HG03520 (cell line): ENCODE measurements around the gene ANXA7.
"Not testable (repeated sequence)": the region's sequence is repeated elsewhere in the genome, so short reads cannot be mapped to it uniquely, and the experiment has no call there.

Experiments used
- ATAC-seq: cut with Tn5 transposase; IDR thresholded peaks from one replicate; pipeline ENCODE4 v1.9.1; 2021; ENCODE audit warnings: mild to moderate bottlenecking, moderate library complexity; ENCODE audit not compliant: unreplicated experiment

ANXA7 gene

DNA sequence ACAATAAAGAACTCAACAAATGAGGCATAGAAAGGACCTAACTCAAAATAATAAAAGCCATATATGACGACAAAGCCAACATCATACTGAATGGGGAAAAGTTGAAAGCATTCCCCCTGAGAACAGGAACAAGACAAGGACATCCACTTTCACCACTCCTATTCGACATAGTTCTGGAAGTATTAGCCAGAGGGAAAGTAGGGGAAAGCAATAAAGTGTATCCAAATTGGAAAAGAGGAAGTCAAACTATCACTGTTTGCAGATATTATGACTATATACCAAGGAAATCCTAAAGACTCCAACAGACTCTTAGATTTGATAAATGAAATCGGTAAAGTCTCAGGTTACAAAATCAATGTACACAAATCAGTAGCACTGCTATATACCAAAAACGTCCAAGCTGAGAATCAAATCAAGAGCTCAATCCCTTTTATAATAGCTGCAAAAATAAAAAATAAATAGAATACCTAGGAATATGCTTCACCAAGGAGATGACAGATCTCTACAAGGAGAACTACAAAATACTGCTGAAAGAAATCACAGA is 4.8 kb downstream of the ANXA7 start:
- no peak for ATAC-seq

DNA sequence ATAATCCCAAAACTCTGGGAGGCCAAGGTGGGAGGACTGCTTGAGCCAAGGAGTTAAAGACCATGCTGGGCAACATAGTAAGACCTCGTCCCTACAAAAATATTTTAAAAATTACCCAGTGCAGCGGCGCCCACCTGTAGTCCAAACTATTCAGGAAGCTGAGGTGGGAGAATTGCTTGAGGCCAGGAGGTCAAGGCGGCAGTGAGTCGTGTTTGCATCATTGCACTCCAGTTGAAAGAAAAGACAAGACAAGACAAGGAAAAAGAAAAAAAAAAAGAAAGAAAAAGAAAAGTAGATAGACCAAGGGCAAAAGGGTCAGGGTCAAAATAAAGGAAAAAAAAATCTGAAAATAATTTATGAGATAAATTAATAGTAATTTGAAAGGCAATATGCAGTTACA is 5.8 kb downstream of the ANXA7 start:
- ATAC-seq, result no peak

DNA sequence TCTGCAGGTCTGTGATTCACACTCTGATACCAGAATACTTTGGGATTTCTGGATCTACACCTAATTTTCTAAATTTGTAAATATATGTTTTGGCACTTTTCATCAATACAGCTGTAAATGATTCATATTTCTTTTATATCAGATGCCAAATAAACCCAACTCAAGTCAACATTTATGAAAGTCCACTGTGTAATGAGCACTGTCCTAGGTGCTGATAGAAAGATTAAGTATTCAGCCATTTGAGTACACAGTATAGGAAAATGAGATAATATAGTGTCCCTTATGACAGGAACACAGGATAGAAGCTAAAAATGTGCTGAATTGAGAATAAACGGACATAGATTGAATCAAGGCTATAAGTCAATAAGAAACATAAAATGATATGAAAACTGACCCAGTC is 6.4 kb downstream of the ANXA7 start:
- ATAC-seq, result no peak

DNA sequence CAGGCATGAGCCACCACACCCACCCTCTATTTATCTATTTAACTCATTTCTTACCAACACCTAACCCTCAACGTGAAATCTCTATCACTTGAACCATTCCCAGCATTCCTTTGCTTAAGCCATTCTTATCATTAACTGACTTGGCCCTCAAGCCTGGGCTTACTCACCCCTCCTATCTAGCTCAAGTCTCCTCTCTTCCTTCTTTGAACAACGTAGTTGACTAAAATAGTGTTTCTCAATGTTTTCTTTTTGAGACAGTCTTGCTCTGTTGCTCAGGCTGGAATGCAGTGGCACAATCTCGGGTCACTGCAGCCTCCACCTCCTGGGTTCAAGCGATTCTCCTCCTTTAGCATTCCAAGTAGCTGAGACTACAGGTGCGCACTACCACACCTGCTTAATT is 7.0 kb downstream of the ANXA7 start:
- ATAC-seq, result no peak

DNA sequence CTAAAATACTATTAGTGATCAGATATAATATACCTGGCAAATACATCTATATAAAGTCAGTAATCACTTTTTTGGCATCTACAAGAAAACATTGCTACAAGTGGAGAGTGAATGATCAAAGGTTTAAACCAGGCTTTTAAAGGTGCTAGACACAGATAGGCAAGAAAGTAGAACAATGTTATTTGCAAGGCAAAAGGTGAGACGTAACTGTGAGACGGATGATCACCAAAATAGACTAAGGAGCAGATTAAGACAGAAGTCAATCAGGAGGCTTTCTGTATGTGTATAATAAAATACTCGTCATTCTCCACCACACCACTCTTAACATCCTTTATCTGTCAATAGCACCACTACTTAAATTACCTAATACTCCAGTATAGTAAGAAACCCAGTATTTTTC is 8.3 kb downstream of the ANXA7 start:
- ATAC-seq, result no peak

DNA sequence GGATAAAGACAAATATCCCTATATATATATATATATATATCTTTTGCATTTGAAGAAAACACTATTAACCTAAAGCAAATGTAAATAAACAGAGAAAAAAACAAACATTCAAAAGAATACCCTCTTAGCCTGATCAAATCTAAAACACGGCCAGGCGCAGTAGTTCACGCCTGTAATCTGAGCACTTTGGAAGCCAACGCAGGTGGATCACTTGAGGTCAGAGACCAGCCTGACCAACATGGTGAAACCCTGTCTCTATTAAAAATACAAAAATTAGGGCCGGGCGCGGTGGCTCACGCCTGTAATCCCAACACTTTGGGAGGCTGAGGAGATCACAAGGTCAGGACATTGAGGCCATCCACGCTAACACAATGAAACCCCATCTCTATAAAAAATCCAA is 9.2 kb downstream of the ANXA7 start:
- ATAC-seq, result no peak

DNA sequence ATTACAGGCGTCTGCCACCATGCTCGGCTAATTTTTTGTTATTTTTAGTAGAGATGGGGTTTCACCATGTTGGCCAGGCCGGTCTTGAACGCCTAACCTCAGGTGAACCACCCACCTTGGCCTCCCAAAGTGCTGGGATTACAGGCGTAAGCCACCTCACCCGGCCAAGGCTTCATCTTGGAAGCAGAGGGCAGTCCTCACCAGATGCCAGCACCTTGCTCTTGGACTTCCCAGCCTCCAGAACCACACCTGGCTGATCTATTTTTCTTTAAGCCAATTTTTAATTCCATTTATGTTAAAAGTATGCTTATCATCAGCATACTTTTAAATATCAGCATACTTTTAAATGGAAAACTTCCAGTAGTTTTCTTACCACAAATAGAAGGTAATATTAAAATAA is 12.2 kb downstream of the ANXA7 start:
- ATAC-seq, result no peak

DNA sequence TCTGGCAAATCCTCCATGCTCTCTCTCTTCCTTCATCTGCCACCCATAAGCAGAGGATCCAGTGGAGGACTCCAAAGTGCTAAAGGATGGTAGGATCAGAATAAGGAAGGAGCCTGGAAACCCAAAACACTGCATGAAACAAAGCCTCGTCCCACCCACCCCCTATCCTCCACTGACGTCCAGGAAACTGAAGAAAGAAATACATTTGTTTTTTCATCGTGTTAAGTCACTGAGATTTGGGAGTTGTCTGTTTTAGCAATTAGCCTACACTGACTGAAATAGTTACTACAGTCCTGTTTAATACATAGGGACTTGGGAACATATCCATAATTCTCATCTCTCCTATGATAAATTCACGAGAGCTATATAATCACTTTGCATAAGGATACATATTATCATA is 14.8 kb downstream of the ANXA7 start:
- no peak for ATAC-seq

DNA sequence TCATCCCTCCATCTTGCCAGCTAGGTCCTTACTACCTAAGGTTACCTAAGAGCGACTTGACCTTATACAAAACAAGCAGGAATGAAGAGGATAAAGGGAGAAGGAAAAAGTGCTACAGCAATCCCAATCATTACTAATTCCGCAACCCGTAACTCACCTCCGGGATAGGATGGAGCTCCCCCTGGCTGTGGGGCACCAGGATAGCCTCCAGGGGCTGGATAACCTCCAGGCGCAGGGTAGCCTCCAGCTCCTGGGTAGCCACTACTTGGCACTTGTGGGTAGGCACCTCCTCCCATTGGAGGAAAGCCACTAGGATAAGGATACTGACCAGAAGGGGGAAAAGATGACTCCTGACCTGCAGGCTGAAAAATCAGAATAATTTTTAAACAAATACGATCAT is 15.8 kb downstream of the ANXA7 start:
- no peak for ATAC-seq

DNA sequence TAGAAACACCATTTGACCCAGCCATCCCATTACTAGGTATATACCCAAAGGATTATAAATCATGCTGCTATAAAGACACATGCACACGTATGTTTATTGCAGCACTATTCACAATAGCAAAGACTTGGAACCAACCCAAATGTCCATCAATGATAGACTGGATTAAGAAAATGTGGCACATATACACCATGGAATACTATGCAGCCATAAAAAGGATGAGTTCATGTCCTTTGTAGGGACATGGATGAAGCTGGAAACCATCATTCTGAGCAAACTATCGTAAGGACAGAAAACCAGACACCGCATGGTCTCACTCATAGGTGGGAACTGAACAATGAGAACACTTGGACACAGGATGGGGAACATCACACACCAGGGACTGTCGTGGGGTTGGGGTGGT is 19.5 kb downstream of the ANXA7 start:
- ATAC-seq, result not testable (repeated sequence)

DNA sequence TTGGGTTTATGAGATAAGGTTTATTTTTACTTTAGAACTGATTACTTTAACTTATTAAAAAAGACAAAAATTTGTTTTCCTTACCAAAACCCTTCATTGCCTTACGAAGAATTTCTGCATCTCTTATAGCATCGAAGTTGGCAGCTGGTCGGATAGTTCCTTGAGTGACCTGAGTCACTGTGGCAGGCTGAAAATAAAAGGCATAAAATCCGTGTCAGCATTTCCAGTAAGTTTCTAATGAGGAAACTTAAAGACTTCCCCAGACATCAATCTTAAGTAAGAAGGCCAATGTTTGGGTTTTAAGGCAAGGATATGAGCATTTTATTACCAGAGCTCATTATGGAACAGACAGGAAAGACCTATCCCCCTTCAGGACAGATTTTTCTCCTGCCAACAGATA is 25.6 kb downstream of the ANXA7 start:
- no peak for ATAC-seq

DNA sequence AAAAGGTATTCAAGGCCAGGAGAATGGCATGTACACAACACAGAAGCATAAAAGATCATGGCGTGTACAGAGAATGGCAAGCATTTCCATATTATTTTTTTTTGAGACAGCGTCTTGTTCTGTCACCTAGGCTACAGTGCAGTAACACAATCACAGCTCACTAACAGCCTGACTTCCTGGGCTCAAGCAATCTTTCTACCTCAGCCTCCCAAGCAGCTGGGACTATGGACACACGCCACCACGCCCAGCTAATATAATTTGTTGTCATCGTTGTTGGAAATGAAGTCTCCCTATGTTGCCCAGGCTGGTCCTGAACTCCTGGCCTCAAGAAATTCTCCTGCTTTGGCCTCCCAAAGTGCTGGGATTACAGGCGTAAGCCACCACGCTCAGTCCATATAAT is 27.3 kb downstream of the ANXA7 start:
- no peak for ATAC-seq

DNA sequence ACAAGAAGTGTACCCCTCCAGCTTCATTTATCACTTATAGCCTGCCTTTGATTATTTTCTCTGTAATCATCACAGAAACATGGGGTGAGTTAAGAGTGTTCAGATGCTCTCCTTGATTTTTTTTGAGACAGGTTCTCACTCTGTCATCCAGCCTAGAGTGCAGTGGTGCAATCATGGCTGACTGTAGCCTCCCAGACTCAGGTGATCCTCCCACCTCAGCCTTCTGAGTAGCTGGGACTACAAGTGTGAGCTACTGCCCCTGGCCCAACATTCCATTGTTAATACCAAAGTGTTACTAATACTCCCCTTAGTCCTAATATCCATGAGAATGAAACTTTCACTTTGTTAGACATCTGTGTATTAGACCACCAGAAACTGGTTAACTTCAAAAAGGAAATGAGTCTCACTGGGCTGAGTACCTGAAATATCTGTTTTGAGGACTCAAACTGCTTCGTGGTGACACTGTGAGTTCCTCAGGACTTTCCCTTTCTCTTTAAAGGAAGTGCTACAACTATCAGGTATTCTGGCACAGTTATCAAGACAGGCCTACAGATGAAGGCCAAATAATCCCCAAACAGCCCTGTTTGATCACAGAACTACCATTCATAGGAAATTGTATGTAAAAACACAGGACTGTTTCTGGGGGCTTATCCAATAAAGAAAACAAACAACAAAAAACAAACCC is 34.7 kb downstream of the ANXA7 start:
- no peak for ATAC-seq

DNA sequence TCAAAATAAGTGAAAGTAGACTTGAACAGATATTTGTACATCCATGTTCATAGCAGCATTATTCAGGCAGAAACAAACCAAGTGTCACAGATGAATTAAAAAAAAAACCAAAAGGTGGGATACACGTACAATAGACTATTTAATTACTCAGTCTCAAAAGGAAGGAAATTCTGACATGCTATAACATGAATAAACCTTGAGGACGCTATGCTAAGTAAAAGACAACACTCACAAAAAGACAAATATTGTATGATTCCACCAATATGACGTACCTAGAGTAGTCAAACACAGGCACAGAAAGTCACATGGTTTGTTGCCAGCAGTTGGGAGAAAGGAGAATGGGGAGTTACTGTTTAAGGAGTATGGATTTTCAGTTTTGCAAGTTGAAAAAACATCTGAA is 37.2 kb downstream of the ANXA7 start:
- ATAC-seq, result no peak

DNA sequence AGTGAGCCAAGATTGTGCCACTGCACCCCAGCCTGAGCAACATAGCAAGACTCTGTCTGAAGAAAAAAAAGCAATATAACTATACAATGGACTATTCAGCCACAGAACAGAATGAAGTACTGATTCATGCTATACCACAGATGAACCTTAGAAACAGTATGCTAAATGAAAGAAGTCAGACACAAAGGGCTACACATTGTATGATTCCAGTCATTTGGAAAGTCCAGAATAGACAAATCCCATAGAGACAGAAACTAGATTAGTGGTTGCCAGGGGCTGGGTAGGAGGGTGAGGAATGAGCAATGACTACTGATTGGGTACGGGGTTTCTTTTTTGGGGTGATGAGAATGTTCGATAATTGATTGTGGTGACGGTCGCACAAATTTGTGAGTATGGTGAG is 45.6 kb downstream of the ANXA7 start:
- ATAC-seq, result no peak

DNA sequence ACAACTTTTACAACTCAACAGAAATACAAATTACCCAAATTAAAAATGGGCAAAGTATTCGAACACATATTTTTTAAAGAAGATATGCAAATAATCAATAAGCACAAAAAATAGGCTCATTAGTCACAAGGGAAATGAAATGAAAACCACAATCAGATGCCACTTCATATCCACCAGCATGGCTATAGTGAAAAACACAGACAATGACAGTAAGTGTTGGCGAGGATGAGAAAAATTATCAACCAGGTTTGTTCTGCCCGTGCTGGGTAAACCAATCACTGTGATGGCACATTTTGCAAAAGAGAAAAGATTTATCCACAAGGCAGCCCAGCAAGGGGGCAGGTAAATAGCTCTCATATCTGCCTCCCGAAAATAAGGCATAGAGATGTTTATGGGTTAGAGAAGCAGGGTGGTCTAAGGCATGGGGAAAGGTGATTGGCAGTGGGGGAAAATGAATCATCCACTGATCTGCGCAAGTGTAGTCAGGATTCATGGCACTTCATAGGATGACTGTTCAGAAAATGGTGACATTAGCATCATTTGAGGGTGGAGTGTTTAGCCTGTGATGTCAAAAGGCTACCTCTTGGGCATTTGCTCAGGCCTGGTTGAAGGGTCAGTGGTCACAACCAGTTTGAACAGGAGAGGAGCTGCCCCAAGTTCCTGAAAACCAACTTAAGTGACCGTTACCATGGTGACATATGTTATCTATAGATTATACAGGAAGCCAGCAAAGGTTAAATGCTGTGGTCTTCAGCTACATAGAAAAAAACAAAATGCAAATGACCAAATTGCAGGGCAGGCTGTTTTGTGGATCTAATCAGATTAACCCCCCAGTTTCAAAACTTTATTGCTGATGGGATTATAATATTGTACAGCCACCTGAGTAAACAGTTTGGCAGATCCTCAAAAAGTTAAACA is 47.2 kb downstream of the ANXA7 start:
- ATAC-seq, result no peak

DNA sequence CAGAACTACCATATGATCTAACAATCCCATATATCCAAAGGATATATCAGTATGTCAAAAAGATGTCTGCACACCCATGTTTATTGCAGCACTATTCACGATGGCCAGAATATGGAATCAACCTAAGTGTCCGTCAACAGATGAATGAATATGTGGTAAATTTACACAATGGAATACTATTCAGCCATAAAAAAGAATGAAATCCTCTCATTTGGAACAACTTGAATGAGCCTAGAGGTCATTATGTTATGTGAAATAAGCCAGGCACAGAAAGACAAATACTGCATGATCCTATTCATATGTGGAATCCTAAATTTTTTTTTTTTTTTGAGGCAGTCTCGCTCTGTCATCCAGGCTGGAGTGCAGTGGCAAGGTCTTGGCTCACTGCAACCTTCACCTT is 48.9 kb downstream of the ANXA7 start:
- ATAC-seq, result no peak

DNA sequence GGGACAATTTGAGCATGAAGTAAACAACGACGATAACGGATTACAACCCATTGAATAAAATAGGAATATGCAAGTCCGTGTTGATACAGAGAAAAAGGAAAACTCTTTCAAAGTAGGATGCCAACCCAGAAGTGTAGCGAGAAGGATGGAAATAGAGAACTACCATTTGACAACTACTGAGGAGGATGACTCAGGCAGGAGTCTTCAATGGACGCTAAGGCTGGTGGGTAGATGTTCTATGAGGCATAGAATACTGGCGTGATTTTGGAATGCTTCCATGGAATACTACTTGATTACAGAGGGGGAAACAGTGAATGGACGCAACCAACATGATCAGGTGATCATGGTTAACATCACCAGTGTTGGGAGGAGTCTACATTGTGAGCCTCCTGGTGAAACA is 54.4 kb downstream of the ANXA7 start:
- ATAC-seq, result no peak

DNA sequence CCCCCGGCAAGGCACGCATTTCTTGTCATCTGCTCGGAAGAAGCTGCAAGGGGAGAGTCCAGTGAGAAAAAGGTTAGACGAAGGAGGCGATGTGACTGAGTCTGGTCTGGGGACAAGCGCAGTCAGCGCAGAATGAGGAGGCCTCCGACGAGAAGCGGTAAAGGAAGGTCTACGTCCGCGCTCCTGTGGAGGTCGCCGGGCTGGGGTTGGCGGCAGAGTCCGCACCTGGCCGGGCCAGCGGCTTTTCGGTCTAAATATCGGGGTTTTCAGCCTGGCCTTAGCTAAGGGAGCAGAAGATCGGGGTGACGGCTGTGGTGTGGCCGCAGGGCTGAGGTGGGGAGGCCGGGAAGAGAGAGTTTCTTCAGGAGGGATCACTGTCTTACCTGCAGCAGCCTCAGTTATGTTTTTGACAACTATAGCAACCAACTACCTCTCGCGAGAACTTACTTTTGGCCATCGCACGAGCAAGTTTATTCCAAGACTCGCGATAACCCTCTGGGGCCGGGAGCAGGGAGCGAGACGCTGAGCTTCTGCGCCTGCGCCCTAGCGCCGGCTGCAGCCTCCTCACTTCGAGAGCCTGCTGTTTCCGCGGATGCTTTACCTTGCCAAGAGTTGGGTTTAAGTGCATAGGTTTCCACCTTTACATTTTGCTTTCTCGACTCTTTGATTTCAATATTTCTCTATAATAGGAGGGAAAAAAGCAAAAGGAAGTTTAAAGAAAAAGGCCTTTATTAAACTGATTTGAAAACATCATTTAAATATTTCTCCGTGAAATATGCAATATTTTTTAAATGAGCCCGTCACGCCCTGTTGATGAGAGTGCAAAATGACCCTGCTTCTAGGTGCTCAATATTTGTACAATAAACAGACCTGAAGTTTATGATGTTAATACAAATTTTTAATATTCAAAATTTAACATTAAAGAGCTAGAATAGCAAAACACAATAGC is 55.3 kb downstream of the ANXA7 start, which contains the start of gene CFAP70:
TSS of gene CFAP70 (minus strand) at position 534 of the 949 bp plus-strand sequence. CDS start 4,068 bp downstream, outside the sequence.
- ATAC-seq, result peak; percentile 88

DNA sequence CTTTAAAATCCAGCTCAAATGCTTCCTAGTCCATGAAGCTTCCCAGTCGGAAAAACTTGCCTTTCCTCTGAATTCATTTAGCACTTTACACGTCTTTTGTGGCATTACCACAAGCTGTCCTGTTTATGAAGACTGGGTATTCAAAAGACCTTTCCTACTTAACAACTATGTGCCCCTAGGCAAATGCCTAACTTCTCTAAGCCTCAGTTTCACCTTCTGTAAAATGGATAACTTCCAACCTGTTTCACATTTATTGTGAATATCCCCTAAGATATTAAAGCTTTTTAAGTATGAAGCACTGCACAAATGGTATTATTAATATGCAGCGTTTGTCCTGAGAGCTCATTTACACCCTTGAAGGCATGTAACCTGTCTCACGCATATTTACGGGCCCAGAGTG is 56.0 kb downstream of the ANXA7 start:
- ATAC-seq, result no peak

DNA sequence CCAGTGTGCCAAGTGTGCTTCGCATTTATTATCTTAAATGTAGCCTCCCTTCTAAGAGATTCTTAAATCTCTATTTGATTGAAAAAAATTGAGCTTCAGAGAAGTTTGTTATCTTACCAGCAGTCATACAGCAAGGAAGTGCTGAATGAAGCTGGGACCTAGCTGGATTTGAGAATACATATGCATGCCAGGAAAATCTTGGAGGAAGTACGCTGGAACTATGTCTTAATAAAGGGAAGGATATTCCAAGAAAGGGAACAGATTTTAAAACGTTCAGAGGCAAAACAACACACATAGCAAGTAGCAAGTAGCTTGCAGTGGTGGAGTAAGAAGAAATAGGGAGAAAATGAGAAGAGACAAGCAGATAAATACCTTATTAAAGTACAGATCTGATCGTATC is 56.7 kb downstream of the ANXA7 start:
- no peak for ATAC-seq
